Ovary (tissue), 3 donors: ENCODE results near the gene SPON2.

ENCODE experiments used
- CTCF ChIP-seq, 3 donors: fragments of 450-650 bp in 2 of 3; fragments of 200-600 bp in 1 of 3; IDR thresholded peaks; one replicate each; pipeline versions ENCODE4 v1.5.1 to v1.8.0; 2016 to 2022; ENCODE audit warnings: antibody characterized with exemption in 3 of 3, mild to moderate bottlenecking in 1 of 3
- POLR2A ChIP-seq: fragments of 450-650 bp; IDR thresholded peaks from one replicate; pipeline ENCODE4 v1.6.1; 2017; ENCODE audit warnings: antibody characterized with exemption, mild to moderate bottlenecking, moderate library complexity
- donor health status: DM: no; HTN: no; CAD: no.

- no peak for TF ChIP-seq CTCF (IDR thresholded peaks at IDR 0.05)
- no peak for TF ChIP-seq POLR2A
These were observed 5.7 kb downstream of the SPON2 start for GRCh38 chr4:1166509-1167243.
